PC-9 (cell line): Measurements from ENCODE around the gene METTL6.

Source experiments
- EZH2 ChIP-seq: fragments of 200-600 bp; sonication (generic); IDR thresholded peaks from 2 replicates; pipeline ENCODE4 v1.8.0; 2017; ENCODE audit warnings: antibody characterized with exemption, low read depth
- TF ChIP-seq, protein P1 (sequence below): fragments of 200-600 bp; sonication (generic); conservative IDR thresholded peaks from 2 replicates; pipeline ENCODE4 v1.6.1; 2017; ENCODE audit warnings: mixed run types, antibody characterized with exemption, mild to moderate bottlenecking, moderate library complexity

DNA sequence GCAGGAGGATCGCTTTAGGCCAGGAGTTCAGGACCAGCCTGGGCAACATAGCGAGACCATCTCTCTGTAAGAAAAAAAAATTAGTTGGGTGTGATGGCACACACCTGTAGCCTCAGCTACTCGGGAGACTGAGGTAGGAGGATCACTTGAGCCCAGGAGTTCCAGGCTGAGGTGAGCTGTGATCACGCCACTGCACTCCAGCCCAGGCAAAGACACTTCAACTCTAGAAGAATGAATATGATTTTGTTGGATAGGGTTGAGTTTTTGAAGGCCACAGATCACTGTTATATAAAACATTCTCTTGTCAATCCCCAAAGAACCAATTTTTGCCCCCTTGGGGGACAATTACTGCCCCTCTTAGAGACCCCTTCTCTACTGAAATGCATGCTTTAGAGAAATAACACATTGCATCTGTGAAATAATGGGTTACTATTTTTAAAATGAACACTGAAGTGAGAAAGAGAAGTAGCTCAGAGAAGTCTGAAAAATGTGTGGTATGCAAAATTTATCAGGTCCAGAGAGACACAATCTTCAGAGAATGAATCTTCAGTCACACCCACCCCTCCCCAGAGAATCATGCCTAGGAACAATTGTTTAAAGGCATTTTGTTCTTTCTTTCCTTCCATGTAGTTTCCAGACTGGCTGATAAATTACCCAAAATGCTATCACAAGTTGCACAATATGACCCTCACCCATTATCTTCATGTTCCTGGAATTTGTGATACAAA, 42.7 kb downstream of the METTL6 start:
- TF ChIP-seq, protein P1, sequence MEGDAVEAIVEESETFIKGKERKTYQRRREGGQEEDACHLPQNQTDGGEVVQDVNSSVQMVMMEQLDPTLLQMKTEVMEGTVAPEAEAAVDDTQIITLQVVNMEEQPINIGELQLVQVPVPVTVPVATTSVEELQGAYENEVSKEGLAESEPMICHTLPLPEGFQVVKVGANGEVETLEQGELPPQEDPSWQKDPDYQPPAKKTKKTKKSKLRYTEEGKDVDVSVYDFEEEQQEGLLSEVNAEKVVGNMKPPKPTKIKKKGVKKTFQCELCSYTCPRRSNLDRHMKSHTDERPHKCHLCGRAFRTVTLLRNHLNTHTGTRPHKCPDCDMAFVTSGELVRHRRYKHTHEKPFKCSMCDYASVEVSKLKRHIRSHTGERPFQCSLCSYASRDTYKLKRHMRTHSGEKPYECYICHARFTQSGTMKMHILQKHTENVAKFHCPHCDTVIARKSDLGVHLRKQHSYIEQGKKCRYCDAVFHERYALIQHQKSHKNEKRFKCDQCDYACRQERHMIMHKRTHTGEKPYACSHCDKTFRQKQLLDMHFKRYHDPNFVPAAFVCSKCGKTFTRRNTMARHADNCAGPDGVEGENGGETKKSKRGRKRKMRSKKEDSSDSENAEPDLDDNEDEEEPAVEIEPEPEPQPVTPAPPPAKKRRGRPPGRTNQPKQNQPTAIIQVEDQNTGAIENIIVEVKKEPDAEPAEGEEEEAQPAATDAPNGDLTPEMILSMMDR: no peak
- TF ChIP-seq EZH2: no peak
